Skeletal muscle tissue (tissue), 4 donors: ENCODE data around the gene IRF3. TPM values are rescaled to one million over a fixed set of nuclear protein-coding genes. Genes with fewer than 3 reads are reported as not detected.
A peak's percentile ranks its signal among the peaks of the same experiment; 100 is the strongest.
"Not testable (repeated sequence)": the region's sequence is repeated elsewhere in the genome, so short reads cannot be mapped to it uniquely, and the experiment has no call there.

Experiments used
- H3K27ac ChIP-seq: one replicate; pipeline ENCODE4 v1.7.0; 2013; ENCODE audit warnings: mild to moderate bottlenecking, low read depth, low read length, inconsistent platforms
- H3K27me3 ChIP-seq, 3 donors: one replicate each; pipeline ENCODE4 v1.7.0; 2013; ENCODE audit warnings: low read length in 3 of 3; ENCODE audit not compliant: control insufficient read depth in 3 of 3, insufficient read depth in 3 of 3
- H3K36me3 ChIP-seq, 3 donors: one replicate each; pipeline ENCODE4 v1.7.0; 2013; ENCODE audit warnings: low read length in 3 of 3; ENCODE audit not compliant: control insufficient read depth in 3 of 3, insufficient read depth in 3 of 3
- H3K4me1 ChIP-seq, 3 donors: one replicate each; pipeline ENCODE4 v1.7.0; 2013; ENCODE audit warnings: low read length in 3 of 3, mild to moderate bottlenecking in 3 of 3; ENCODE audit not compliant: control insufficient read depth in 3 of 3, insufficient read depth in 3 of 3
- H3K4me3 ChIP-seq, 3 donors: one replicate each; pipeline ENCODE4 v1.7.0; 2013; ENCODE audit warnings: low read length in 3 of 3
- H3K9ac ChIP-seq, 3 donors: one replicate each; pipeline ENCODE4 v1.7.0; 2013; ENCODE audit warnings: low read length in 3 of 3, mild to moderate bottlenecking in 3 of 3, moderate library complexity in 2 of 3, low read depth in 1 of 3
- H3K9me3 ChIP-seq, 3 donors: one replicate each; pipeline ENCODE4 v1.7.0; 2013; ENCODE audit warnings: low read length in 3 of 3; ENCODE audit not compliant: control insufficient read depth in 3 of 3
- total RNA-seq: library from RNA; depleted of rRNA; stranded (reverse); fragments of >200 nt; gene quantifications from one replicate; pipeline ENCODE4 v1.2.3, GENCODE V29; 2014
- donor health status: Osteomylitis.

Gene IRF3
- total RNA-seq, 1 donor from 2014 or later, result 31.3 TPM

GRCh38 chr19:49640113-49640898, 25.4 kb downstream of the IRF3 start, which contains the start of gene RRAS:
Gene RRAS (minus strand): TSS chr19:49640143. CDS start chr19:49640098, 45 bp downstream.
- peak within 1 kb of the TSS; percentile 97 to 100 (median 98) for H3K9ac ChIP-seq
- H3K27ac ChIP-seq, result peak within 1 kb of the TSS; percentile 100
- peaks cover 40 to 47% (median 40%) of the 10 kb centered on the region in 3 donors for H3K4me1 ChIP-seq

DNA sequence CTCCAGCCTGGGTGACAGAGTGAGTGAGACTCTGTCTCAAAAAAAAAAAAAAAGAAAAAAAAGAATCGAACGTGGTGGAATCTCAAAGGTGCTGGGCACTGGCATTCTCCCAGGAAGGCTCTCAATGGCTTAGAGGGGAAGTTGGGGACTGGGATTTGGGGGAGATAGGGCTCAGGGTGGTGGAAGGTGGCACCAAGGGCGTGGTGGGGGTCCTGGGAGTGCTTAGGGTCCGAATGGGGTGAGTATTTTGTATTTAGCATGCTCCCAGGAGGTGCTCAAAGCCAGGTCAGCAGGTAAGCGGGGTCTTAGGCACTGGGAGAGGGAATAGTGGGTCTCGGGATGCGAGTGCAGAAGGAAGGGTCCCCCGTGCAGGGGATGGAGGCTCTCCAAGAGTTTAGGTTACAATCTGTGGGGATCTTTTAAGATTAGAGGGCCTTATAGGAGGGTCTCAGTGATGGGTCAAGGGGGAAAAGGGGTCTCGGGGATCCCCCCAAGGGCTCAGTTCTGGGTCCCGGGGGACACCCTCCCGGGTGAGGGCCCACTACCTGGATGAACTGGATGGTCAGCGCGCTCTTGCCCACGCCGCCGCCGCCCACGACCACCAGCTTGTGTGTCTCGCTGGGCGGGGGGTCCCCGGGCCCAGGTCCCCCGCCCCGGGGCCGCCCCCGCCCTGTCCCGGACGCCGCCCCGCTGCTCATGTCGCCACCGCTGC, 26.1 kb downstream of the IRF3 start:
- H3K4me3 ChIP-seq, result peak overlapping the region; percentile 75 to 84 (median 82)
- peak overlapping the region; percentile 57 to 77 (median 77) for H3K9ac ChIP-seq
- H3K27ac ChIP-seq, result peak overlapping the region; percentile 100
- H3K9me3 ChIP-seq, result no peaks in the 10 kb centered on the region
- H3K4me1 ChIP-seq, result peaks cover 34 to 44% (median 37%) of the 10 kb centered on the region in 3 donors
- H3K36me3 ChIP-seq, result peaks cover 0 to 10% (median 5%) of the 10 kb centered on the region in 3 donors
- H3K27me3 ChIP-seq, result no peaks in the 10 kb centered on the region

More at GRCh38 chr19:49640113-49640898, 25.4 kb downstream of the IRF3 start, which contains the start of gene RRAS:
- H3K9me3 ChIP-seq, result no peaks in the 10 kb centered on the region
- peak within 1 kb of the TSS; percentile 84 to 92 (median 86) for H3K4me3 ChIP-seq
- no peaks in the 10 kb centered on the region for H3K27me3 ChIP-seq
- peaks cover 2 to 12% (median 5%) of the 10 kb centered on the region in 3 donors for H3K36me3 ChIP-seq

- peak overlapping the region; percentile 46 to 82 (median 54) for H3K4me3 ChIP-seq
Observed at GRCh38 chr19:49637821-49638738, 27.6 kb downstream of the IRF3 start.

DNA sequence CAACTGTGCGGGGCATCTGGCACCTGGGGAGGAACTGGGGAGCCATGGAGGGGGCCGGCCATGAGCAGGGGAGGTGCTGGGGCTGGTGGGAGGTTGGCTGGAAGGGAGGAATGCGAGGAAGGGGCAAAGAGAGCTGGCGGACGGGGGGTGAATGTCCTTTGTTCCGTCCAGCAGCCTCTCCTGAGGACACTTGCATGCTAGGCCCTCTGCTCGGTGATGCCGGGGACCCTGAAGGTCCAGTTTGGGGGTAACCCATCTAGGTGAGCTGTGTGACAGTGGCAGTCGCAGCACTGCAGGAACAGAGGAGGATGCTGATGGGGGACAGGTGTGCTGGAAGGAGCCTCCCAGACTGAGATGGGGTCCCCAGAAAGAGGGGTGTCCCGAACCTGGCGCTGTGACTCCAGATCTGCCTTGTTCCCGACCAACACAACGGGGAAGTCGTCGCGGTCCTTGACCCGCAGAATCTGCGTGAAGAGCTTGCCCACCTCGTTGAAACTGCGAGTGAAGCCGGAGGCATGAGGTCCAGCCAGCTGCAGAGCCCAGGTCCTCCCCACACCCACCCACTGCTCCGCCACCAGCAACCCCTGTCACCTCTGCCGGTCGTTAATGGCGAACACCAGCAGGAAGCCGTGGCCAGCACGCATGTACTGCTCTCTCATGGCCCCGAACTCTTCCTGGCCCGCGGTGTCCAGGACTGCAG, 29.3 kb downstream of the IRF3 start:
- H3K4me1 ChIP-seq, result peaks cover 19 to 27% (median 22%) of the 10 kb centered on the region in 3 donors
- no peaks in the 10 kb centered on the region for H3K27me3 ChIP-seq
- H3K9me3 ChIP-seq, result no peaks in the 10 kb centered on the region
- no peak overlapping the region for H3K4me3 ChIP-seq
- H3K27ac ChIP-seq, result no peak overlapping the region
- H3K36me3 ChIP-seq, result peaks cover 0 to 8% (median 5%) of the 10 kb centered on the region in 3 donors
- H3K9ac ChIP-seq, result no peak overlapping the region

More at GRCh38 chr19:49637821-49638738, 27.6 kb downstream of the IRF3 start:
- peak overlapping the region in 2 of 3 donors; percentile 45 to 66 for H3K9ac ChIP-seq
- H3K9me3 ChIP-seq, result no peaks in the 10 kb centered on the region
- peaks cover 25 to 30% (median 28%) of the 10 kb centered on the region in 3 donors for H3K4me1 ChIP-seq
- H3K36me3 ChIP-seq, result peaks cover 0 to 10% (median 5%) of the 10 kb centered on the region in 3 donors
- H3K27ac ChIP-seq, result peak overlapping the region; percentile 64
- no peaks in the 10 kb centered on the region for H3K27me3 ChIP-seq

- no peak overlapping the region for H3K27ac ChIP-seq
- peaks cover 21 to 22% (median 22%) of the 10 kb centered on the region in 3 donors for H3K4me1 ChIP-seq
- no peaks in the 10 kb centered on the region for H3K9me3 ChIP-seq
- H3K9ac ChIP-seq, result peak overlapping the region in 1 of 3 donors; percentile 16
- no peak overlapping the region for H3K4me3 ChIP-seq
- H3K36me3 ChIP-seq, result peaks cover 0 to 8% (median 5%) of the 10 kb centered on the region in 3 donors
- no peaks in the 10 kb centered on the region for H3K27me3 ChIP-seq
Observed at GRCh38 chr19:49635530-49636232, 30.0 kb downstream of the IRF3 start.

DNA sequence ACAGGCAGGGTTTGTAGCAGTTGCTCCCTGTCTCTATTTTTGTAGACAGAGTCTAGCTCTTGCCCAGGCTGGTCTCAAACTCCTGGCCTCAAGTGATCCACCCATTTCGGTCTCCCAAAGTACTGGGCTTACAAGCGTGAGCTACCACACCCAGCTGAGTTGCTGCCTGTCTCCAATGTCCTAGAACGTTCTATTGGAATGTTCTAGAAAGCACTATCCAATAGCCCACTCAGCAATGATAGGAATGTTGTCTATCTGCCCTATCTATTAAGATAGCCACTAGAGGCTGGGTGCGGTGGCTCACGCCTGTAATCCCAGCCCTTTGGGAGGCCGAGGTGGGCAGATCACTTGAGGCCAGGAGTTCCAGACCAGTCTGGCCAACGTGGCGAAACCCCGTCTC, 32.4 kb downstream of the IRF3 start:
- H3K9ac ChIP-seq, H3K4me3 ChIP-seq, H3K27ac ChIP-seq, H3K27me3 ChIP-seq, H3K36me3 ChIP-seq, H3K9me3 ChIP-seq: not testable (repeated sequence)
- peaks cover 13 to 14% (median 14%) of the 10 kb centered on the region in 3 donors for H3K4me1 ChIP-seq

DNA sequence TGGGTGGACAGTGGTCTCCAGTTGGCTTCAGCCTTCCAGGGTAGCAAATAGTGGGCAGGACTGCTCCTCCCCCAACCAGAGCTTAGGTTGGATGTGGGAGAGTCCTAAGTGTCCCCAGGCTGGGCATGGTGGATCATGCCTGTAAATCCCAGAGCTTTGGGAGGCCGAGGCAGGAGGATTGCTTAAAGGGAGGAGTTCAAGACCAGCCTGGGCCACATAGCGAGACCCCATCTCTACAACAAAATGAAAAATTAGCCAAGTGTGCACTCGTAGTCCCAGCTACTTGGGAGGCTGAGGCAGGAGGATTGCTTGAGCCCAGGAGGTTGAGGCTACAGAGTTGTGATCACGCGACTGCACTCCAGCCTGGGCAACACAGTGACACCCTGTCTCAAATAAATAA, 33.1 kb downstream of the IRF3 start:
- Histone ChIP-seq H3K4me3 (no peak overlapping the region), H3K27ac (no peak overlapping the region), H3K9me3 (no peaks in the 10 kb centered on the region), H3K4me1 (peaks cover 11 to 13% (median 11%) of the 10 kb centered on the region in 3 donors), H3K36me3 (peaks cover 3 to 8% (median 5%) of the 10 kb centered on the region in 3 donors), H3K9ac (no peak overlapping the region), H3K27me3 (no peaks in the 10 kb centered on the region)

DNA sequence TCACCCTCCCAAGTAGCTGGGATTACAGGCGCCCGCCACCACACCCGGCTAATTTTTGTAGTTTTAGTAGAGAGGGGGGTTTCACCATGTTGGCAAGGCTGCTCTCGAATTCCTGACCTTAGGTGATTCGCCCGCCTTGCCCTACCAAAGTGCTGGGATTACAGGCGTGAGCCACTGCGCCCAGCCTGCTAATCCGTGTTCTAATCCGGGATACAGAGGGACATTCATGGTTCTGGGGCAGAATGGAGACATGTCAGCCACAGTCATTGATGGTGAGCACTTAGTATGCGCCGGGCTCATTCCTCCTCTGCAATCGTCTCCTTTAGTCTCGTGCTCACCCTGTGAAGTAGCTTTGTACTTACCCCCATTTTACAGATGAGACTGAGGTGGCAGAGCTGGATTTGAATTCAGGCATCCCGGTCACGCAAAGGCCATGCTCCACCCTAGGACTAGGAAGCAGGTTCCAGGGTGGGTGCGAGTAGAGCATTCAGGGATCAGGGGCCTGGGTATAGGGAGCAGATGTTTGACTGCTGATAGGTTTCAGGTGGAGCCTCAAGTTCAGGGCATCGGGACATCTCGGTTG, 34.0 kb downstream of the IRF3 start:
- peaks cover 7 to 13% (median 8%) of the 10 kb centered on the region in 3 donors for H3K4me1 ChIP-seq
- no peaks in the 10 kb centered on the region for H3K9me3 ChIP-seq
- peak overlapping the region in 1 of 3 donors; percentile 16 for H3K9ac ChIP-seq
- H3K27me3 ChIP-seq, result no peaks in the 10 kb centered on the region
- peaks cover 4 to 7% (median 5%) of the 10 kb centered on the region in 3 donors for H3K36me3 ChIP-seq
- no peak overlapping the region for H3K27ac ChIP-seq
- no peak overlapping the region for H3K4me3 ChIP-seq
